Measurements from ENCODE around the gene ANO10.

Gene ANO10

DNA sequence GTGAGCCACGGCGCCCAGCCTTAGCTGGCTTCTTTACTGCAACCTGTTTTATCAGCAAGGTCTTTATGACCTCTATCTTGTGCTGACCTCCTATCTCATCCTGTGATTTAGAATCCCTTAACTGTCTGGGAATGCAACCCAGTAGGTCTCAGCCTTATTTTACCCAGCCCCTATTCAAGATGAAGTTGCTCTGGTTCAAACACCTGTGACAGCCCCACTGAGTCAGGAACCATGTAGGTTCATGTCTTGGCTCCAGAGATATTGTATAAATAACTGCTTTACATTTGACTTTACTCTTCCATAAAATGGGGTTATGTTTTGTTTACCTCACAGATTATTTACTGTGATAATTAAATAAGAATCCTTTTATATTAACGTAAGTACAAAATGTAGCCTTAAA lies 27.1 kb upstream of the ANO10 start (continued):
- TF ChIP-seq ZNF791 (tag by site-specific recombination; IDR thresholded peaks at IDR 0.05) (no peak), ZBTB44 (tag by site-specific recombination; IDR thresholded peaks at IDR 0.05) (no peak)

DNA sequence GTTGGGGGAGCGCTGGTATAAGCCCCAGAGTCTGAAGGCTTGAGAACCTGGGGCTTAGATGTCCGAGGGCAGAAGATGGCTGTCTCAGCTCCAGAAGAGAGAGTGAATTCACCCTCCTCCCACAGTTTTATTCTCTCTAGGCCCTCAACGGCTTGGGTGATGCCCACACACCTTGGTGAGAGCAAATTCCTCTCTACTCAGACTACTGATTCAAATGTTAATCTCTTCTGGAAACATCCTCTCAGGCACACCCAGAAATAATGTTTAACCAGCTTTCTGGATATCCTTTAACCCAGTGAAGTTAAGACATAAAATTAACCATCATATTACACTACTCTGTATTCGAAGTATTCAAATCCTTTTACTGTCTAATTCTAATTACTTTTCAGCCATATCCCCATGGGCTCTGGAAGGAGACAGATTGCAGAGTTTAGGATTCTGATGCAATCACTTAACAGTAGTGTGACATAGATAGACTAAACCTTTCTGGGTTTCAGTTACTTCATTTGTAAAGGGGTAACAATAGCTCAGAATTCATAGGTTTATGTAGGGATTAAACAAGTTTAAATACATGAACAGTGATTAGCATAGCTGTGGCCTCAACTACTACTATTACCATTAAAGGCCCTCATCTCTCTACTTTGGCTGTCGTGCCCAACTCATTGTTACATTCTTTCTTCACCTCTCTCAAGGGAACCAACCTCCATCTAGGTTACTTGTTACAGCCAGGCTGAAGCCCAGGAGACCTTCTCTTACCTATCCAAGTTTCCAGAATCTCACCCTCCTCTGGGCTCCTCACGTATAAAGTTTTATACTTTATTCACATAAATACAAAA lies 25.7 kb upstream of the ANO10 start:
- ChIA-PET POLR2A (no interaction called here), CTCF (no interaction called here)
- no peaks in the 10 kb centered on the region for H3K36me3 ChIP-seq (ENCODE audit: control insufficient read depth in 2 of 2, insufficient read depth in 1 of 2, low read length in 2 of 2)
- no peak overlapping the region for H3K4me3 ChIP-seq (ENCODE audit: low read depth, low read length)
- no peaks in the 10 kb centered on the region for H3K4me1 ChIP-seq (ENCODE audit: control insufficient read depth, insufficient read depth, low read length)
- TF ChIP-seq, protein P1, sequence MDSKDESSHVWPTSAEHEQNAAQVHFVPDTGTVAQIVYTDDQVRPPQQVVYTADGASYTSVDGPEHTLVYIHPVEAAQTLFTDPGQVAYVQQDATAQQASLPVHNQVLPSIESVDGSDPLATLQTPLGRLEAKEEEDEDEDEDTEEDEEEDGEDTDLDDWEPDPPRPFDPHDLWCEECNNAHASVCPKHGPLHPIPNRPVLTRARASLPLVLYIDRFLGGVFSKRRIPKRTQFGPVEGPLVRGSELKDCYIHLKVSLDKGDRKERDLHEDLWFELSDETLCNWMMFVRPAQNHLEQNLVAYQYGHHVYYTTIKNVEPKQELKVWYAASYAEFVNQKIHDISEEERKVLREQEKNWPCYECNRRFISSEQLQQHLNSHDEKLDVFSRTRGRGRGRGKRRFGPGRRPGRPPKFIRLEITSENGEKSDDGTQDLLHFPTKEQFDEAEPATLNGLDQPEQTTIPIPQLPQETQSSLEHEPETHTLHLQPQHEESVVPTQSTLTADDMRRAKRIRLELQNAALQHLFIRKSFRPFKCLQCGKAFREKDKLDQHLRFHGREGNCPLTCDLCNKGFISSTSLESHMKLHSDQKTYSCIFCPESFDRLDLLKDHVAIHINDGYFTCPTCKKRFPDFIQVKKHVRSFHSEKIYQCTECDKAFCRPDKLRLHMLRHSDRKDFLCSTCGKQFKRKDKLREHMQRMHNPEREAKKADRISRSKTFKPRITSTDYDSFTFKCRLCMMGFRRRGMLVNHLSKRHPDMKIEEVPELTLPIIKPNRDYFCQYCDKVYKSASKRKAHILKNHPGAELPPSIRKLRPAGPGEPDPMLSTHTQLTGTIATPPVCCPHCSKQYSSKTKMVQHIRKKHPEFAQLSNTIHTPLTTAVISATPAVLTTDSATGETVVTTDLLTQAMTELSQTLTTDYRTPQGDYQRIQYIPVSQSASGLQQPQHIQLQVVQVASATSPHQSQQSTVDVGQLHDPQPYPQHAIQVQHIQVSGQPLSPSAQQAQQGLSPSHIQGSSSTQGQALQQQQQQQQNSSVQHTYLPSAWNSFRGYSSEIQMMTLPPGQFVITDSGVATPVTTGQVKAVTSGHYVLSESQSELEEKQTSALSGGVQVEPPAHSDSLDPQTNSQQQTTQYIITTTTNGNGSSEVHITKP (tag by site-specific recombination; IDR thresholded peaks at IDR 0.05), result peak; percentile 34; the same call in 1 of the 2 replicates
- TF ChIP-seq ZNF426 (tag by site-specific recombination; IDR thresholded peaks at IDR 0.05), result no peak
- H3K9me3 ChIP-seq (ENCODE audit: control insufficient read depth, insufficient read depth, low read depth, low read length), result no peaks in the 10 kb centered on the region
- no peak overlapping the region for H3K27ac ChIP-seq (ENCODE audit: extremely low read depth, low read depth, low read length)

DNA sequence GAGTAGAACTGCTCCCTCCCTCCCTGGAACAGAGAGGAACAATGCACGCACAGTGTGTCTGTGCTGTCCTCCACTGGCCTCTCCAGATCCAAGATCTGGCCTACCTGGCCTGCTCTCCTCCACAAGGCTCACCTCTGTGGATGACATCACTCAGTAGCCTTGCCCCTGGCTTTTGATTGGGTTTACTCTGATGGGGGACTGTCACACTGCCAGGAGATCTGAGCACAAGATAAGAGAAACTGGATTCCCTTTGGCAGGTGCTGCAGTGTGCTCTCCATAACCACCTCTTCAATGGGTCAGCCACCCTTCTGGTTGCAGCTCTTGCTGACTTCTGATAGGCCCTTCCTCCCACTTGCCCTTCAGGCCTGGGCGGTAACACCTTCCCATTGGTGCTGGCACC lies 22.6 kb upstream of the ANO10 start:
- H3K27ac ChIP-seq (ENCODE audit: extremely low read depth, low read depth, low read length), result no peak overlapping the region
- no peaks in the 10 kb centered on the region for H3K36me3 ChIP-seq (ENCODE audit: control insufficient read depth in 2 of 2, insufficient read depth in 1 of 2, low read length in 2 of 2)
- no peaks in the 10 kb centered on the region for H3K4me1 ChIP-seq (ENCODE audit: control insufficient read depth, insufficient read depth, low read length)
- TF ChIP-seq ZBTB21 (tag by site-specific recombination; IDR thresholded peaks at IDR 0.05), result no peak
- no peak for TF ChIP-seq ZNF175 (tag by site-specific recombination; IDR thresholded peaks at IDR 0.05)
- TF ChIP-seq, protein P2, sequence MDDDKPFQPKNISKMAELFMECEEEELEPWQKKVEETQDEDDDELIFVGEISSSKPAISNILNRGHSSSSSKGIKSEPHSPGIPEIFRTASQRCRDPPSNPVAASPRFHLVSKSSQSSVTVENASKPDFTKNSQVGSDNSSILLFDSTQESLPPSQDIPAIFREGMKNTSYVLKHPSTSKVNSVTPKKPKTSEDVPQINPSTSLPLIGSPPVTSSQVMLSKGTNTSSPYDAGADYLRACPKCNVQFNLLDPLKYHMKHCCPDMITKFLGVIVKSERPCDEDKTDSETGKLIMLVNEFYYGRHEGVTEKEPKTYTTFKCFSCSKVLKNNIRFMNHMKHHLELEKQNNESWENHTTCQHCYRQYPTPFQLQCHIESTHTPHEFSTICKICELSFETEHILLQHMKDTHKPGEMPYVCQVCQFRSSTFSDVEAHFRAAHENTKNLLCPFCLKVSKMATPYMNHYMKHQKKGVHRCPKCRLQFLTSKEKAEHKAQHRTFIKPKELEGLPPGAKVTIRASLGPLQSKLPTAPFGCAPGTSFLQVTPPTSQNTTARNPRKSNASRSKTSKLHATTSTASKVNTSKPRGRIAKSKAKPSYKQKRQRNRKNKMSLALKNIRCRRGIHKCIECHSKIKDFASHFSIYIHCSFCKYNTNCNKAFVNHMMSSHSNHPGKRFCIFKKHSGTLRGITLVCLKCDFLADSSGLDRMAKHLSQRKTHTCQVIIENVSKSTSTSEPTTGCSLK (tag by site-specific recombination; IDR thresholded peaks at IDR 0.05), result no peak
- TF ChIP-seq, protein P3, sequence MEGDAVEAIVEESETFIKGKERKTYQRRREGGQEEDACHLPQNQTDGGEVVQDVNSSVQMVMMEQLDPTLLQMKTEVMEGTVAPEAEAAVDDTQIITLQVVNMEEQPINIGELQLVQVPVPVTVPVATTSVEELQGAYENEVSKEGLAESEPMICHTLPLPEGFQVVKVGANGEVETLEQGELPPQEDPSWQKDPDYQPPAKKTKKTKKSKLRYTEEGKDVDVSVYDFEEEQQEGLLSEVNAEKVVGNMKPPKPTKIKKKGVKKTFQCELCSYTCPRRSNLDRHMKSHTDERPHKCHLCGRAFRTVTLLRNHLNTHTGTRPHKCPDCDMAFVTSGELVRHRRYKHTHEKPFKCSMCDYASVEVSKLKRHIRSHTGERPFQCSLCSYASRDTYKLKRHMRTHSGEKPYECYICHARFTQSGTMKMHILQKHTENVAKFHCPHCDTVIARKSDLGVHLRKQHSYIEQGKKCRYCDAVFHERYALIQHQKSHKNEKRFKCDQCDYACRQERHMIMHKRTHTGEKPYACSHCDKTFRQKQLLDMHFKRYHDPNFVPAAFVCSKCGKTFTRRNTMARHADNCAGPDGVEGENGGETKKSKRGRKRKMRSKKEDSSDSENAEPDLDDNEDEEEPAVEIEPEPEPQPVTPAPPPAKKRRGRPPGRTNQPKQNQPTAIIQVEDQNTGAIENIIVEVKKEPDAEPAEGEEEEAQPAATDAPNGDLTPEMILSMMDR (tag by site-specific recombination; IDR thresholded peaks at IDR 0.05), result no peak
- no peak for TF ChIP-seq ZNF366 (tag by site-specific recombination; conservative IDR thresholded peaks at IDR 0.05)
- no peak for TF ChIP-seq MYNN (tag by site-specific recombination; IDR thresholded peaks at IDR 0.05; ENCODE audit: borderline replicate concordance)
- no peak for TF ChIP-seq ZBTB7A (tag by site-specific recombination; IDR thresholded peaks at IDR 0.05; ENCODE audit: low read depth)
- TF ChIP-seq SALL2 (tag by site-specific recombination; IDR thresholded peaks at IDR 0.05; ENCODE audit: borderline replicate concordance), result no peak
- no peak overlapping the region for H3K4me3 ChIP-seq (ENCODE audit: low read depth, low read length)
- CTCF ChIA-PET, result no interaction called here
- no peaks in the 10 kb centered on the region for H3K9me3 ChIP-seq (ENCODE audit: control insufficient read depth, insufficient read depth, low read depth, low read length)
- POLR2A ChIA-PET, result no interaction called here
